Measurements from ENCODE around the gene DOCK2.

DNA sequence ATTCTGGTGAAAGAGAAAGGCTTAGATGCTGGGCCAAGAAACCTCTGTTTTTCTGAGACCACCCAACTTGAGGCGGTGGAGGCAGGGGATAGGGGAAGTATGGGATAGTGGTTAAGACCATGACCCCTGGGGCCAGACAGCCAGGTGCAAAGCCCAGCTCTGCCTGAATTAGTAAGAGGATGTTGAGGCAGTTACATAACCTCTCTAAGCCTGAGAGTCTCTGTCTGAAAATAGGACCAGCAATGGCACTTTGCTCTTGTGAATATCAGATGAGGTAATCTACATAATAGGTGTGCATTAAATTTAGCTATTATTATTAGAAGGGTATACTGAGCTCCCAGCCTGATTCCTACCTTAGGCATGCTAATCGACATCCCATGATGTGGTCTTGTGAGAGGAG lies 68.2 kb downstream of the DOCK2 start:
- TF ChIP-seq, protein P1, sequence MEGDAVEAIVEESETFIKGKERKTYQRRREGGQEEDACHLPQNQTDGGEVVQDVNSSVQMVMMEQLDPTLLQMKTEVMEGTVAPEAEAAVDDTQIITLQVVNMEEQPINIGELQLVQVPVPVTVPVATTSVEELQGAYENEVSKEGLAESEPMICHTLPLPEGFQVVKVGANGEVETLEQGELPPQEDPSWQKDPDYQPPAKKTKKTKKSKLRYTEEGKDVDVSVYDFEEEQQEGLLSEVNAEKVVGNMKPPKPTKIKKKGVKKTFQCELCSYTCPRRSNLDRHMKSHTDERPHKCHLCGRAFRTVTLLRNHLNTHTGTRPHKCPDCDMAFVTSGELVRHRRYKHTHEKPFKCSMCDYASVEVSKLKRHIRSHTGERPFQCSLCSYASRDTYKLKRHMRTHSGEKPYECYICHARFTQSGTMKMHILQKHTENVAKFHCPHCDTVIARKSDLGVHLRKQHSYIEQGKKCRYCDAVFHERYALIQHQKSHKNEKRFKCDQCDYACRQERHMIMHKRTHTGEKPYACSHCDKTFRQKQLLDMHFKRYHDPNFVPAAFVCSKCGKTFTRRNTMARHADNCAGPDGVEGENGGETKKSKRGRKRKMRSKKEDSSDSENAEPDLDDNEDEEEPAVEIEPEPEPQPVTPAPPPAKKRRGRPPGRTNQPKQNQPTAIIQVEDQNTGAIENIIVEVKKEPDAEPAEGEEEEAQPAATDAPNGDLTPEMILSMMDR (IDR thresholded peaks at IDR 0.05) = no peak
- TF ChIP-seq POLR2AphosphoS5 (IDR thresholded peaks at IDR 0.05; ENCODE audit: low read depth, low read length) = no peak
- TF ChIP-seq, protein P2, sequence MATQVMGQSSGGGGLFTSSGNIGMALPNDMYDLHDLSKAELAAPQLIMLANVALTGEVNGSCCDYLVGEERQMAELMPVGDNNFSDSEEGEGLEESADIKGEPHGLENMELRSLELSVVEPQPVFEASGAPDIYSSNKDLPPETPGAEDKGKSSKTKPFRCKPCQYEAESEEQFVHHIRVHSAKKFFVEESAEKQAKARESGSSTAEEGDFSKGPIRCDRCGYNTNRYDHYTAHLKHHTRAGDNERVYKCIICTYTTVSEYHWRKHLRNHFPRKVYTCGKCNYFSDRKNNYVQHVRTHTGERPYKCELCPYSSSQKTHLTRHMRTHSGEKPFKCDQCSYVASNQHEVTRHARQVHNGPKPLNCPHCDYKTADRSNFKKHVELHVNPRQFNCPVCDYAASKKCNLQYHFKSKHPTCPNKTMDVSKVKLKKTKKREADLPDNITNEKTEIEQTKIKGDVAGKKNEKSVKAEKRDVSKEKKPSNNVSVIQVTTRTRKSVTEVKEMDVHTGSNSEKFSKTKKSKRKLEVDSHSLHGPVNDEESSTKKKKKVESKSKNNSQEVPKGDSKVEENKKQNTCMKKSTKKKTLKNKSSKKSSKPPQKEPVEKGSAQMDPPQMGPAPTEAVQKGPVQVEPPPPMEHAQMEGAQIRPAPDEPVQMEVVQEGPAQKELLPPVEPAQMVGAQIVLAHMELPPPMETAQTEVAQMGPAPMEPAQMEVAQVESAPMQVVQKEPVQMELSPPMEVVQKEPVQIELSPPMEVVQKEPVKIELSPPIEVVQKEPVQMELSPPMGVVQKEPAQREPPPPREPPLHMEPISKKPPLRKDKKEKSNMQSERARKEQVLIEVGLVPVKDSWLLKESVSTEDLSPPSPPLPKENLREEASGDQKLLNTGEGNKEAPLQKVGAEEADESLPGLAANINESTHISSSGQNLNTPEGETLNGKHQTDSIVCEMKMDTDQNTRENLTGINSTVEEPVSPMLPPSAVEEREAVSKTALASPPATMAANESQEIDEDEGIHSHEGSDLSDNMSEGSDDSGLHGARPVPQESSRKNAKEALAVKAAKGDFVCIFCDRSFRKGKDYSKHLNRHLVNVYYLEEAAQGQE (IDR thresholded peaks at IDR 0.05; ENCODE audit: insufficient read depth in 1 of 2, low read depth in 2 of 2, low read length in 1 of 2) = no peak
- no peak for TF ChIP-seq SIN3A (IDR thresholded peaks at IDR 0.05; ENCODE audit: borderline replicate concordance, insufficient read depth, low read depth, low read length)
- no peak for TF ChIP-seq TCF7L2 (IDR thresholded peaks at IDR 0.05; ENCODE audit: low read depth, low read length)
